GM12873 (cell line): ENCODE measurements around the gene BBS4.

ENCODE experiments used
- TF ChIP-seq, protein P1 (sequence below): IDR thresholded peaks from 2 replicates; pipeline ENCODE4 v1.5.1; 2012; ENCODE audit warnings: low read depth, mild to moderate bottlenecking, moderate library complexity, low read length, control low read depth; ENCODE audit not compliant: insufficient read depth; ENCODE audit errors: missing control alignments

Gene BBS4

DNA sequence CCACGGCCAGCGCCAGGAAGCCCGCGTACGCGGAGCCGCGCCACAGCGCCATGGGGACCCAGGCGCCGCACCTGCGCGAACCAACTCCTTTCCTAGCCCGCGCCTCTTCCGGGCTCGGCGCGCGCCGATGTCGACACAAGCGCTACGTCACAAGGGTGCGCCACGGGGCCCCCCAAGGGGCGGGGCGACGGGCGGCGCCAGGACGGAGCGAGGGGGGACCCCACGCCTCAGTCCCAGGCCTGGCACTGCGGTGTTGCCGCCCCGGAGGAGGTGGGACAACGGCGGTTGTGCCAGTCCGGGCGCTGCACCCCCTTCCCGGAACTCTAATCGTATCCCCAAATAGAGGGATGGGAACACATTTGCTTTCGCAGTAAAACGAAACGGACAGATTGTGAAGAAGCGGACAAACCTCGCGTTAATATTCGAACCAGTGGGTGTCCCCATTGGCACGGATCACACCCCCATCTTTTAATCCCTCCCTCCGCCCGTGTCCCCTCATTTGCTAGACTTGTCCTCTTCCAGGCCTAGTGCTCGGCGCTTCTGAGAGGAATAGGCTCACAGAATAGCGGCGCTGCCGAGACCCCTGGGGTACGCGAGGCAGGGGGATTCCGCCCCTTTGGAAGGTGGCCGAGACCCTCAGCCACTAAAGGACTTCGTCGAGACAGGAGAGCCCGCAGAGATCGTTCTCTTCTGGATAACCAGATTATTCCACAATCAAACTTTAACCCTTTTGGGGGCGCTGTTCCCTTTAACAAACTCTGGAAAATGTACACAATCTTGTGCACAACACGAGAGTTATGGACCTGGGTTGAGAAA is 97.8 kb downstream of the BBS4 start, which contains the start of gene ADPGK:
Gene ADPGK (minus strand): TSS at position 119 of the 816 bp plus-strand sequence. CDS start 67 bp downstream, at position 52.
- TF ChIP-seq, protein P1, sequence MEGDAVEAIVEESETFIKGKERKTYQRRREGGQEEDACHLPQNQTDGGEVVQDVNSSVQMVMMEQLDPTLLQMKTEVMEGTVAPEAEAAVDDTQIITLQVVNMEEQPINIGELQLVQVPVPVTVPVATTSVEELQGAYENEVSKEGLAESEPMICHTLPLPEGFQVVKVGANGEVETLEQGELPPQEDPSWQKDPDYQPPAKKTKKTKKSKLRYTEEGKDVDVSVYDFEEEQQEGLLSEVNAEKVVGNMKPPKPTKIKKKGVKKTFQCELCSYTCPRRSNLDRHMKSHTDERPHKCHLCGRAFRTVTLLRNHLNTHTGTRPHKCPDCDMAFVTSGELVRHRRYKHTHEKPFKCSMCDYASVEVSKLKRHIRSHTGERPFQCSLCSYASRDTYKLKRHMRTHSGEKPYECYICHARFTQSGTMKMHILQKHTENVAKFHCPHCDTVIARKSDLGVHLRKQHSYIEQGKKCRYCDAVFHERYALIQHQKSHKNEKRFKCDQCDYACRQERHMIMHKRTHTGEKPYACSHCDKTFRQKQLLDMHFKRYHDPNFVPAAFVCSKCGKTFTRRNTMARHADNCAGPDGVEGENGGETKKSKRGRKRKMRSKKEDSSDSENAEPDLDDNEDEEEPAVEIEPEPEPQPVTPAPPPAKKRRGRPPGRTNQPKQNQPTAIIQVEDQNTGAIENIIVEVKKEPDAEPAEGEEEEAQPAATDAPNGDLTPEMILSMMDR = peak; percentile 59

DNA sequence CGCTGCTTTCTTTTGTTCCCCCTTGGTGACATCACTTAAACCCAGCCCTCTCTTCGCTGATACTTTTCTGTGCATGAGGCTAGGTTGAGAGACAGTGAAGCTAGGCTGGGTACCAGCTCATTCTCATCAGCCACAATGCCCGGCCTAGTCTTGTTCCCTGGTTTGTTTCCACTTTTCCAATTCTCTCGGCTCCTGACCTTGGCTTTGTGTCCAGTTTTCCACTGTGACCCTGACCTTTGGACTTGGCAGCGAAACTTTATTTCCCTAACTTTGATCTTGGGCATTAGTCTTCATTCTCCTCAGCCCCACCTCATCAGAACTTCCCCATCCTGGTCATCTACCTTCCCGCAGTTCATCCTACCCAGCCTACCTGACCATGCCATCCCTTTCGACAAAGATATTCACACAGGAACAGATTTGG is 98.5 kb downstream of the BBS4 start:
- TF ChIP-seq, protein P1 = no peak

DNA sequence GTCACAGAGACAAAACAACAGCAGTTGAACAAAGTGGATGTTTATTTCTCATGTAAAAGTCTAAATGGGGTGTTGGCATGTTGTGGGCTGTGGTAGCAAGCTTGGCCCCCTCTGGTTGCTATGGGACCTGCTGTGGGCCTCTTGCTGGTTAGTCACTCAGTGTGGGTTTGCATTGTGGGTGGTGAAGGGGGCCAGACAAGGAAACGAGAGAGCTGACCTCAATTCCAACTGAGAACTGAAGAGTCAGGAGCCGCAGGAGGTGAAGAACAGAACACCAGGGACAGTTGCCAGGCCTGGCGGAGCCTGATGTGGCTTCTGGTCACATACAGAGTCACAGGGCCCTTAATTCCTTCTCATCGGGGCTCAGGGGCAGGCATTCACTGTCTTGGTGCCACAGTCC is 99.4 kb downstream of the BBS4 start:
- TF ChIP-seq, protein P1 = no peak

DNA sequence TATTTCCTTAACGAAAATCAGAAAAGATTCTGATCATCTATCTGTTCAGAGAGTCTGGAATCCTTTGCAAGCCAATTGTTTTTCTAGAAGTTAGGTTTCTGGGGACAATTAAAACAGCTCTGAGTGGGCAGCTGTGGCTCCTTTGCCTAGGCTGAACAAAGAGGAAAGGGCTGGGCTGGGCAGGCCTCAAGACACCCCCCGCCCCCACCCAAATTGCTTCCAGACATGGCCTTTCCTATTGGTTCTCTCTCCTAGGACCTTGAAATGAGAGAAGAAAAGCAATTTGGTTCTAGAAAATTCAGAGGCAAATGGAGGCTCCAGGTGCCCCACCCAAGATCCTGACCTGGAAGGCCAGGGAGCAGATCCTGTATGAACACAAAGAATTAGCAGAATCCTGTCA is 99.8 kb downstream of the BBS4 start:
- TF ChIP-seq, protein P1 = no peak

DNA sequence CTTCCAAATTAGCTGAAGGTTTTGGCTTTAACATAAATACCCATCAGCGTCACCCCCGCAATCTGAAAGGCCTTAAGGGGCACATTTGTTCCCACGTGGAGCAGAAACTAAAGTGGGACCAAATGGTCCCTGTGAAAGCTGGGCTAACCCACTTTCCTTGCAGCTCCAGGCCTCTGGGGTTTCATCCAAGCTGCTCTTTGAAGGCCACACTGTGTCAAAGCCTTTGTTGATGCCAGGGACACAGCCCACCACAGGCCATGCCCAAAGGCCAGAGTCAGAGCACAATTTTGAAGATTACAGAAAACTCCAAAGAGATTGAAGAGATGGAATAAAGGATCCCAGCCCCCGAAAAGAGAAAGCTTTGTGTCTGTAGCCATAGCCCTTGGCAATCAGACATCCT is 100.2 kb downstream of the BBS4 start:
- TF ChIP-seq, protein P1 = no peak

DNA sequence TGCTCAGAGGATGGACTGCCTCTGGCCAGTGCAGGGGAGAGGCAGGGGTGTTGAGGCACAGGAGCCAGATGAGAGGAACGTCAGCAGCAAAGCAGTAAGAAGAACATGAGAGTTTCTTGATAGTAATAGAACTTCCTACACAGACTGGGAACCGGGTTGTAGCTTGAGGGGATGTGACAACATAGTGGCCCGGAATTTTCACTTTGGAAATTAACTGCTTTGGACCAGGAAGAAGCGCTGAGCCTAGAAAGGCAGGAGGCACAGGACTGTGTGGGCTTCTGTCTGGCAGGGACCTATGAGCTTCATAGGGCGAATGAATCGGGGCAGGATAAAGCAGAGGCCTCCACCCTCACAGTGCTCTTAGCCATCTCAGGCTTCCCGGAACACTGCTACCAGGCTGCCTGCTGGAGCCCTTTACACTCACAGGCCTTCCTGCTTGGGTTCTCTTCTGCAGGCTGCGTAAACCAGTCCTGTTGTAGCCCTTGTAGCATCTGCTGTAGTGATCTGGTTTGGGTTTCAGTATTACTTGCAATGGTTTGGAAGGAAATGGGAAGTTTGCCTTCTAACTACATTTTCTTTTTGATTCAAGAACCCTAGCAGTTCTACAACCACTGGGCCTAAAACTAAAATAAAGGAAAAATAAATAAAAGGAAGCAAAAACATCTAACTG is 100.8 kb downstream of the BBS4 start:
- TF ChIP-seq, protein P1 = no peak

DNA sequence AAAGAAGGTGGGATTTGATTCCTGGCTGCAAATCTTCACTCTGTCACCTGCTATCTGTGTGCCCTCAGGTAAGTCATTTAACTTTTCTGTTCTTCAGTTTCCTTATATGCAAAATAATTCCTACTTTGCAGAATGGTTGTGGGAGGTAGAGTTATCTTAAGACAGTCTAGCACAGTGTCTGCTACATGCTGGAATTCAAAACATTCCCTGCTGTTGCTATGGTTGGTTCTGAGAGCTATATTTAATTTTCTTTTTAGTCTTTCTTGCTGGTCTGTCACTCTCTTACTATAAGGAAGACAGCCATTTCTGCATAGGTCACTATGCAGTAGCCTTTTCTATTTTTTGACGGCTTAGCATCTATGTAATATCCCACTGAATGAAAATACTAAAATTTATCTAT is 101.5 kb downstream of the BBS4 start:
- TF ChIP-seq, protein P1 = no peak
